Esophagus muscularis mucosa (tissue), 4 donors: ENCODE data around the gene NKAIN2. TPM values are rescaled to one million over a fixed set of nuclear protein-coding genes. Genes with fewer than 3 reads are reported as not detected.

Experiments
- DNase-seq: peaks from one replicate; pipeline ENCODE4 v3.0.0-alpha.2; 2017; ENCODE audit errors: extremely low spot score
- H3K27ac ChIP-seq, 4 donors: fragments of 200-600 bp; sonication (generic); replicated peaks in 1 of 4; 1 replicate in 3 of 4; 2 replicates in 1 of 4; pipeline ENCODE4 v1.5.1; 2016 to 2019; ENCODE audit warnings: mild to moderate bottlenecking in 1 of 4
- H3K27me3 ChIP-seq, 4 donors: fragments of 200-600 bp; sonication (generic); one replicate each; pipeline versions ENCODE4 v1.5.1 to v1.6.0; 2016 to 2019
- H3K36me3 ChIP-seq, 4 donors: fragments of 200-600 bp; sonication (generic); one replicate each; pipeline ENCODE4 v1.5.1; 2016 to 2019
- H3K4me1 ChIP-seq, 4 donors: fragments of 200-600 bp; sonication (generic); one replicate each; pipeline ENCODE4 v1.5.1; 2016 to 2019
- H3K4me3 ChIP-seq, 4 donors: fragments of 200-600 bp; sonication (generic); 1 replicate in 2 of 4; 2 replicates in 2 of 4; pipeline ENCODE4 v1.5.1; 2016 to 2019; ENCODE audit warnings: mild to moderate bottlenecking in 4 of 4, moderate library complexity in 1 of 4
- H3K9me3 ChIP-seq, 4 donors: fragments of 200-600 bp; sonication (generic); 1 replicate in 3 of 4; 2 replicates in 1 of 4; pipeline ENCODE4 v1.5.1; 2016 to 2019
- EP300 ChIP-seq: sonication (generic); formaldehyde crosslinking; IDR thresholded peaks from one replicate; pipeline ENCODE4 v1.6.1; 2017; ENCODE audit warnings: antibody characterized with exemption
- POLR2A ChIP-seq: fragments of 450-650 bp; IDR thresholded peaks from one replicate; pipeline ENCODE4 v1.6.1; 2017; ENCODE audit warnings: antibody characterized with exemption, moderate library complexity, mild to moderate bottlenecking, low read depth
- POLR2AphosphoS5 ChIP-seq, 2 donors: sonication (generic); formaldehyde crosslinking; IDR thresholded peaks; one replicate each; pipeline ENCODE4 v1.6.1; 2017; ENCODE audit warnings: antibody characterized with exemption in 2 of 2
- WGBS: methylation state at CpG from one replicate; pipeline ENCODE4 v1.1.5; 2018; 5-methylcytosine and 5-hydroxymethylcytosine counted together
- intact Hi-C: fragments of 100-400 bp; cut with DNase I; formaldehyde crosslinking; loops from one replicate; pipeline ENCODE4 v1.15.1; 2023
- total RNA-seq, 4 donors: library from RNA; depleted of rRNA; stranded (reverse); fragments of >200 nt; gene quantifications; one replicate each; pipeline versions ENCODE4 v1.1.0 to v1.2.1, GENCODE V29; 2016
- TF ChIP-seq, protein P1 (sequence below), 3 experiments: fragments of 200-600 bp in 2 of 3; fragments of 450-650 bp in 1 of 3; sonication (generic) in 2 of 3; IDR thresholded peaks; one replicate each; pipeline ENCODE4 v1.5.1; 2017 to 2019; ENCODE audit warnings: antibody characterized with exemption in 3 of 3, mild to moderate bottlenecking in 2 of 3, moderate library complexity in 1 of 3

The NKAIN2 gene
- total RNA-seq, 4 donors from 2014 or later, result 0.11 to 0.66 (median 0.13) TPM; not detected in 1

DNA sequence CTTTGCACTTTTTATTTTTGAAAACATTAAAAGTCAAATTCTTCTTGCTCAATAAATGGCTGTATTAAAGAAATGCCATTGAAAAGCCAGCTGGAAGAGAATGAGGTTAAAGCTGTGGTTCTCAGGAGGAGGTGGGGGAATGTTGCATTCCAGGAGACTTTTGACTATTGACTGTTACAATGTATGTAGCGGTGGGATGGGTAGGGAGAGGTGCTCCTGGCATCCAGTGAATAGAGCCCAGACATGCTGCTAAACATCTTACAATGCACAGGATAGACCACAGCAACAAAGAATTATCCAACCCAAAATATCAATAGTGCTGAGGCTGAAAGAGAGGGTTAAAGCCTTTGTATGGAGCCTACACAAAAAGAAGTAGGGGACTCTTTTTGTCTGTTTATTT lies 295.9 kb downstream of the NKAIN2 start:
- no peak for DNase-seq
- no peaks in the 10 kb centered on the region for H3K4me1 ChIP-seq
- H3K9me3 ChIP-seq, result no peaks in the 10 kb centered on the region
- no peaks in the 10 kb centered on the region for H3K27me3 ChIP-seq
- TF ChIP-seq POLR2A (no peak), EP300 (no peak), POLR2AphosphoS5 (IDR thresholded peaks at IDR 0.05) (no peak)
- TF ChIP-seq, protein P1, sequence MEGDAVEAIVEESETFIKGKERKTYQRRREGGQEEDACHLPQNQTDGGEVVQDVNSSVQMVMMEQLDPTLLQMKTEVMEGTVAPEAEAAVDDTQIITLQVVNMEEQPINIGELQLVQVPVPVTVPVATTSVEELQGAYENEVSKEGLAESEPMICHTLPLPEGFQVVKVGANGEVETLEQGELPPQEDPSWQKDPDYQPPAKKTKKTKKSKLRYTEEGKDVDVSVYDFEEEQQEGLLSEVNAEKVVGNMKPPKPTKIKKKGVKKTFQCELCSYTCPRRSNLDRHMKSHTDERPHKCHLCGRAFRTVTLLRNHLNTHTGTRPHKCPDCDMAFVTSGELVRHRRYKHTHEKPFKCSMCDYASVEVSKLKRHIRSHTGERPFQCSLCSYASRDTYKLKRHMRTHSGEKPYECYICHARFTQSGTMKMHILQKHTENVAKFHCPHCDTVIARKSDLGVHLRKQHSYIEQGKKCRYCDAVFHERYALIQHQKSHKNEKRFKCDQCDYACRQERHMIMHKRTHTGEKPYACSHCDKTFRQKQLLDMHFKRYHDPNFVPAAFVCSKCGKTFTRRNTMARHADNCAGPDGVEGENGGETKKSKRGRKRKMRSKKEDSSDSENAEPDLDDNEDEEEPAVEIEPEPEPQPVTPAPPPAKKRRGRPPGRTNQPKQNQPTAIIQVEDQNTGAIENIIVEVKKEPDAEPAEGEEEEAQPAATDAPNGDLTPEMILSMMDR (IDR thresholded peaks at IDR 0.05), result no peak
- no peak overlapping the region for H3K27ac ChIP-seq
- intact Hi-C loops, result no loop called here
- WGBS, result 85% methylated on average over 1 of the region's 1 CpG
- H3K36me3 ChIP-seq, result no peaks in the 10 kb centered on the region
- H3K4me3 ChIP-seq, result no peak overlapping the region

DNA sequence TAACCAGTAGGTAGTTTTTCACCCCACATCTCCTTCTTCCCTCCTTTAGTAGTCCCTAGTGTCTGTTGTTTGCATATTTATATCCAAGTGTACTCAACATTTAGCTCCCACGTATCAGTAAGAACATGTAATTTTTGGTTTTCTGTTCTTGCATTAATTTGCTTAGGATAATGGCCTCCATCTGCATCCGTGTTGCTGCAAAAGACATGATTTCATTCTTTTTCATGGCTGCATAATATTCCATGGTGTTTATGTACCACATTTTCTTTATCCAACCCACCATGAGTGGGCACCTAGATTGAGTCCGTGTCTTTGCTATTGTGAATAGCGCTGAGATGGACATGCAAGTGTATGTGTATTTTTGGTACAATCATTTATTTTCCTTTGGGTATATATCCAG lies 306.8 kb downstream of the NKAIN2 start:
- 82% methylated on average over 4 of the region's 4 CpGs for WGBS

DNA sequence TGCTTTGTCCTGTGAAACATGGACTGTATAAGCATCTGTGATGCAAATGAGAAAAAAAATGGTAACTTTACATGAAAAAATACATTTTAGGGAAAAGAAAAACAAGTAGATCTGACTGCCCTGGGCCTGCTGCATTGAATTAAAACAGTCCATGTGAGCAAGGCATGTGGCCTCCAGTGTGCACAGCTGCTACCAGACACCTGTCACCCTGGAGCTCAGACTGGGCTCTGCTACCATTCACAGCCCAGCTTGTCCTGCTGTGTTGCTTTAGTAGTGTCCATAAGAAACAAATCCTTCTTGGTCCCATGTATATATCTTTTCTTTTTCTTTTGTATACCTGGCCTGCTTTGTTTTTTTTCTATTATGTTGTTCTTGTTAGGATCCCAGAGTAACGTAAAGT lies 315.9 kb downstream of the NKAIN2 start:
- Histone ChIP-seq H3K9me3 (no peaks in the 10 kb centered on the region), H3K36me3 (no peaks in the 10 kb centered on the region), H3K4me3 (no peak overlapping the region), H3K27ac (no peak overlapping the region), H3K27me3 (no peaks in the 10 kb centered on the region), H3K4me1 (no peaks in the 10 kb centered on the region)
- WGBS, result 69% methylated on average over 1 of the region's 1 CpG
- no peak for DNase-seq
- intact Hi-C loops, result no loop called here
- TF ChIP-seq POLR2A (no peak), POLR2AphosphoS5 (IDR thresholded peaks at IDR 0.05) (no peak), EP300 (no peak)
- TF ChIP-seq, protein P1 (IDR thresholded peaks at IDR 0.05), result no peak

More for the DNA sequence above, 306.8 kb downstream of the NKAIN2 start:
- Histone ChIP-seq H3K36me3 (no peaks in the 10 kb centered on the region), H3K27me3 (no peaks in the 10 kb centered on the region), H3K4me1 (no peaks in the 10 kb centered on the region), H3K9me3 (no peaks in the 10 kb centered on the region), H3K4me3 (no peak overlapping the region), H3K27ac (no peak overlapping the region)
- intact Hi-C loops, result no loop called here
- DNase-seq, result no peak
- TF ChIP-seq, protein P1 (IDR thresholded peaks at IDR 0.05), result no peak
- no peak for TF ChIP-seq EP300
- TF ChIP-seq POLR2AphosphoS5 (IDR thresholded peaks at IDR 0.05), result no peak
- TF ChIP-seq POLR2A, result no peak

DNA sequence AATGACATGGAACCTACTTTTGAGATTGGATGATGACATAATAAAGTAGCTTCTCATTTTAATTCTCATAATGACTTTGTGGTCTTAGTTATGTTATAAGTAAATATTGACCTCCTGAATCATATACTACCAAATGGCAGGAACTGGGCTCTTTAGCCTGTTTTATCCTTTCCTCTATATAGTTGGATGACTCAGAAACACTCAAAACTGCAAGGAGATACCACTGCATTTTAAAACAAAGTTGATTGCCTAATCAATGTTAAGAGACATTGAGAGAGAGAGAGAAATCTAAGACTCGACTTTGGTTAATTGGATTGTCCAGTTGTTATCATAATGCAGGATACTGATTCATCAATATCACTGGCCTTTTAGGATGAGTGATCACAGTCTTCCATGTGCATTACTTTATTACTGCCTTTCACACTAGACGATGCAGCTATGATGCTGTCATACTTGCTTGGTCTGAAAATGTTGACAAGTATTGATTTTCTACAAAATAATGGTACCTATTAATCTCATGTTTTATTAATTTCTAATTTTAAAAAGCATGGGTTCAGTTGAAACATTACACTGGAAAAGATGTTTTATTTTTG lies 320.0 kb downstream of the NKAIN2 start:
- TF ChIP-seq EP300 (no peak), POLR2A (no peak), POLR2AphosphoS5 (IDR thresholded peaks at IDR 0.05) (no peak)
- TF ChIP-seq, protein P1 (IDR thresholded peaks at IDR 0.05), result no peak

DNA sequence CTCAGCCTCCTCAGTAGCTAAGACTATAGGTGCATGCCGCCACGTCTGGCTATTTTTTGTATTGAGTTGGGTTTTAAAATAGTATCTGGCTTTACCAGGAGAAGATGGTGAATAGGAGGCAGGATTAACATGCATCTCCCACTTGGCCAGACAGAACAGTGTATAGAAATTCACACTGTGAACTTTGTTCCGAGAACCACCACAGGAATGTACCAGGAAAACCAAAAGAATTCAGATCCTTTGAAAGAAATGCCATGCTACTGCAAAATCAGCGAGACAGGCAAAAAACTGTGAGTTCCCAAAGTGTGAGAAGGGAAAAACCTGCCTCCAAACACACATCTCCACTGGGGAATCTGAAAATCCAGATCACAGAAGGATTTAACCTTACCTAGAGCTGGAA lies 327.6 kb downstream of the NKAIN2 start:
- Histone ChIP-seq H3K36me3 (no peaks in the 10 kb centered on the region), H3K4me1 (no peaks in the 10 kb centered on the region), H3K27me3 (no peaks in the 10 kb centered on the region), H3K4me3 (no peak overlapping the region), H3K27ac (no peak overlapping the region), H3K9me3 (peaks cover 0 to 10% (median 0%) of the 10 kb centered on the region in 4 donors)
- TF ChIP-seq EP300, result no peak
- no peak for TF ChIP-seq POLR2A
- TF ChIP-seq POLR2AphosphoS5 (IDR thresholded peaks at IDR 0.05), result no peak
- TF ChIP-seq, protein P1 (IDR thresholded peaks at IDR 0.05), result no peak
- no peak for DNase-seq
- 89% methylated on average over 4 of the region's 4 CpGs for WGBS
- intact Hi-C loops, result no loop called here

More for the DNA sequence above, 320.0 kb downstream of the NKAIN2 start:
- H3K36me3 ChIP-seq, result no peaks in the 10 kb centered on the region
- 86% methylated on average over 2 of the region's 2 CpGs for WGBS
- no peak overlapping the region for H3K4me3 ChIP-seq
- DNase-seq, result no peak
- no peak overlapping the region for H3K27ac ChIP-seq
- H3K9me3 ChIP-seq, result no peaks in the 10 kb centered on the region
- intact Hi-C loops, result no loop called here
- no peaks in the 10 kb centered on the region for H3K4me1 ChIP-seq
- H3K27me3 ChIP-seq, result no peaks in the 10 kb centered on the region
